ENCODE data around the gene RGMA.

DNA sequence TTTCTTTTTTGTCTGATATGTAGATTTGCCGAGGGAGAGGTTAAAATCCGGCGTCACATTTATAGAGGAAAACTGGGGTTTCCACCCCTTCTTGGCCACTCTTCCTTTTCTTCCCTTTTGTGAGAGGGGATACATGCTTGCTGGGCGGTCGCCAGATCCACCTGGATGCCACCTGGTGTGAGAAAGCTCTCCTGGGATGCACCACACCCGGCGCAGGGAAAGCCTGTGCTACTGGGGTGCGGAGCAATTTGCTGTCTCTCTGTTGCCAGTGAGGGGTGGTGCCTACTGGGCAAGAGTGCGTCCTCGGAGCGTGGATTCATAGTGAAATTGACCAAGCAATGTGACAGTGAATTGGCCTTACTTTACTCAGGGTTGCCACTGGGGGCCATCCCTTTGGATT lies 2.5 kb upstream of the RGMA start:
- TF ChIP-seq CTCF (IDR thresholded peaks at IDR 0.05): no peak
- TF ChIP-seq POLR2A (IDR thresholded peaks at IDR 0.05): no peak

Data from vagina (tissue), 2 donors.